OCI-M1 (cell line): ENCODE measurements around the gene ESPN.
A peak's percentile ranks its signal among the peaks of the same experiment; 100 is the strongest.
"Not testable (repeated sequence)": the region's sequence is repeated elsewhere in the genome, so short reads cannot be mapped to it uniquely, and the experiment has no call there.

Experiments used
- DNase-seq: peaks from one replicate; lab custom pipeline; 2025; lab: John Stamatoyannopoulos, UW

The ESPN gene

DNA sequence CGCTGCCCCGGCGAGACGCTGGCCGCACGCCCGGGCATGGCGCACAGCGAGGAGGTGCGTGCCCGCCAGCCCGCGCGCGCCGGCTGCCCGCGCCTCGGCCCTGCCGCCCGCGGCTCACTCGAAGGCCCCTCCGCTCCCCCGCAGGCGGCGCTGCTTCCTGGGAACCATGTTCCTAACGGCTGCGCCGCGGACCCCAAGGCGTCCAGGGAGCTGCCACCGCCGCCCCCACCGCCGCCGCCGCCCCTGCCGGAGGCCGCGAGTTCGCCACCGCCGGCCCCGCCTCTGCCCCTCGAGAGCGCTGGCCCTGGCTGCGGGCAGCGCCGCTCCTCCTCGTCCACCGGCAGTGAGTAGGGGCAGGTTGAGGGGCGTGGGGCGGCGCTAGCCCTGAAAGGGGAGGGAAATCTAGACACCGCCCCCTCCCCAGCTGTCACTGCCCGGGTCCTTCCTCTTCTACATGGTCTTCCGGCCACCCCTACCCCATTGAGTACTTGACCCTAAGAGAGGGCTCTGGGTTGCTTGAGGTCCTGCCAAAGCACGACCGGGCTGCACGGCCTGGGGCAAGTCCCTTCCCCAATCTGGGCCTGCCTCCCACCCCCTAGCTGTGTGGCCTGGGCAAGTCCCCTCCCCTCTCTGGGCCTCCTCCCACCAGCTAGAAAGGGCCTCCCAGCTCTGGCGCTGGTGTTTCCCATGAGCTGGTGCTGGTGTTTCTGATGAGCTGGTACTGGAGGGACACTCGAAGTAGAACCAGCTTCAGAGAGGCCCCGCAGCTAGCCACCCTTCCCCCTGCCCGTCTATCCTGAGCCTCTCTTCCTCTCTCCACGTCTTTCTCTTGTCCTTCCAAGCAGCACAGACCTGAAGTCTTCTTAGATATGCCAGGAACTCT, 24.4 kb downstream of the ESPN start:
- DNase-seq, result no peak

DNA sequence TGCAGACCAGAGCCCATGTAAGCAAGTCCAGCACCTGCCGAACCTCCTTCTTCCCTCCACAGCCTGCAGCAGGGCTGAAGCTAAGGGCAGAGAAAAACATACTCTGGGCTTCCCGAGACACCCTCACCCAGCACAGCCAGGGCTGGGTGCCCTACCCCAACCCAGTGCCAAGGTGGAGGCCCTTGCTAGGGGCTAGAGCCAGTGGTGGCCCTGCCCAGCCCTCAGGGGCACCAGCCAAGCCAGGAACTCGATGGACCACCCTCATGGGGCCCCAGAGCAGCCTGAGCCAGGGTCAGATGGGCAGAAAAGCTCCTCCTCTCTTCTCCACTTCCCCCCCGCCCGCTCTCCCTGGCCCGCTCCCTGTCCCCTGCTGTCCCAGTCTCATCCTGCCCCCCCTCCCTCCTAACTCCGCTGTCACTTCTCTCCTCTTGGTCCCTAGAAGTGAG, 25.5 kb downstream of the ESPN start:
- no peak for DNase-seq

DNA sequence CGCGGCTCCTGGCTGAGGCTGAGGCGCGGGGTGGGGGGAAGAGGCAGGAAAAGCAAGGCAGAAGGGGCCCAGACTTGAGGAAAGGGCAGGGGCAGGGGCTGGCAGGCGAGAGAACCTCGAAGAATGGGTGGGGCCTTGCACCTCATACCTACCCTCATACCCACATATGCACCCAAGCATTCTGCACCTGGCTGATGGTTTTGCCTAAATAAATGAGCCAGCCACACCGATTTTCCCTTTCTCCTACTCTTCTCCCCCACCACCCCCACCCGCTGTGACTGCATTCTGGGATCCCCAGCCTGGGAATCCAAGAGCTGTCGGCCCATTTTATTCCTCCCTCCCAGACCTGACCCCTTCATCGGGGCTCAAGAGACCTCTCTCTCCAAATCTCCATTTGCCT, 25.9 kb downstream of the ESPN start:
- DNase-seq, result not testable (repeated sequence)

DNA sequence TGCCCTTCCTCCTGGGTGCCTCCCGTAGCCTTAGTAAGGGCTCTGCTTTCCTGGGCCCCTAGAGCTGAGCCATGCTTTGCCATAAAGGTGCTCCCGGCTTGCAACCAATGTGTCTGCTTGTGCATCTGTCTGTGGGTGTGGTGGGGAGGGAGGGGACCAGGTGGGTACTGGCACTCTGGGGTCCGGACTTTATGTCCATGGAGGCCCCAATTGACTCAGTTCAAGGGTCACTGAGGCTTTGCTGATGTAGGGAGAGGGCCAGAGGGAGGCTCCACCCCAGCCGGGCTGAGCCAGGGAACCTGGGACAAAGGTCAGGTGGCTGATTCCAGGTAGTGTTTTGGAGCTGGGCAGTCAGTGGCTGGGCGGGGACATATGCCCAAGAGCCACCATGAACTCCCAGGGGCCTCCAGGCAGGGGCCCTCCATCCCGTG, 26.4 kb downstream of the ESPN start:
- no peak for DNase-seq

DNA sequence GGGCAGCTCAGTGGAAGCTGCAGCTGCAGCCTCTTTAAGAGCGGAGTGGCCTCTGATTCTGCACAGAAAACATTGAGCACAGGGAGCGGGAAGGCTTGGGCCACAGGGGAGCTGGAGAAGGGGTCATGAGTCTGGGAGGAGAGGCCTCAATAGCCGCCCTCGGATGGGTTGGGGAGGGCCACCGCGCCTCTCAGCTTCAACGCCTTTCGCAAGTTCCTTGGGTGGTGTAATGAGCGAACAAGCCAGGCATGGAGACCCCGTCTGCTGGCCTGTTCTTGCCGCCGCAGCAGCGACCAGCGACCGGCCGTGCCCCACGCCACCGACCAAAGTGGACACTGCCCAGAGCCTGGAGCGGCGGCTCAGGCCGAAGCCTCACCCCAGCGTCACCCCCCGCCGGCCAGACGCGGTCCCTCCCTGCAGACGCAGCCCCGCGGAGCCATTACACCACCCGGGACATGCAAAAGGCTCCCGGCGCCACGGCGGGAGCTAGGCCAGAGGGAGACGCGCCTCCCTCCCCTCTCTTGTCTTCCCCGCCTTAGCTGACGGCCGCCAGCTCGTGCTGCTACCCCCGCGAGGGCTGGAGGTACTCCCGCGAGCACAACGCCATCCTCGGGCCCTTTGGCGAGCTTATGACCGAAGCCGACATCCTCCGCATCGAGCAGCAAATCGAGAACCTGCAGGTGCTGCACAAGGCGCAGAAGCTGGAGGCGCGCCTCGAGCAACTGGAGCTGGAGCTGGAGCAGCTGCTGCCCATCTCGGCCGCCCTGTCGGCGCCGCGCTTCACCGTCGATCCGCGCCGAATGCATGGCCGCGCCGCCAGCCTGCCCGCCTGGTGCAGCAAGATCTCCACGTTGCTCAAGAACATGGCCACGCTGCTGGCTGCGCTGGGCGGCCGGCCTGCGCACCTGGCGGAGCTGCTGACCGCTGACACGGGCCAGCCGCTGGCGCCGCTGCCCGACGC, 29.6 kb downstream of the ESPN start:
- DNase-seq, result not testable (repeated sequence)

DNA sequence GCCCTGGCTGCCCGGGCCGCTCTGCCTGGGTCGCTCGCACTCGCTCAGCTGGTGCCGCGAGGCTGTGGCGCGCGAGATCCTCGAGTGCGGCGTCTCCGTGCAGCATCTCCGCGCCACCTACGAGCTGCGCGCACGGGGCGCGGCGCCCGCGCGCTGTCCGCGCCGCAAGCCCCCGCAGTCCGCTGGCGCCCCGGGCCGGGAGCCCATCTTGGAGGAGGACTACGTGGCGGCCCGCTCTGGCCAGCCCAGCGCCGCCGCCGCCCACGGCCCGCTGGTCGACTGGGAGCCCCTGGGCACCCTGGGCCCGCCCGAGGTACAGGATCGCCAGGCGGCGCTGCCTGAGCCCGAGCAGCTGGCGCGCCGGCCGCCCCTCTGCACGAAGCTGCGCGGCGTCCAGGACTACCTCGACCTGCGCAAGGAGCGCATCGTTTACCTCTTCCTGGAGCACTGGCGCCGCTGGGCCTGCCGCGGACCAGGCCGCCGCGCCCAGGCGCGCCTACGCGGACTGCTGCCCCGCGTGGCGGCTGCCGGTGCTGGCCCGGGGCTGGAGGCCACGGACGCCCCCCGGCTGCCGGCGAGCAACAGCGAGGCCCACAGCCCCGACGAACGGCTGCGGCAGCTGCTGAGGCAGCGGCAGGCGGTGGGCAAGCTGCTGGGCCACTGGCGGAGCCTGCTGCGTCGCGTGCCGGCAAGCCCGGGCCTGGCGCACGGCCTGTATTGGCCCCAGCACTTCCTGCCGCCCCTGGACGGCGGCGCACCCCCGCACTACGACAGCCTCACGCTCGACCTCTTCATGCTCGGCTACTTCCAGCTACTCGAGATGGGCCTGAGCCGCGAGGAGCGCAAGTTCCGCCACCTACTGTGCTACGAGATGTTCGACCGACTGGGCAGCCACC, 30.5 kb downstream of the ESPN start:
- no peak for DNase-seq

DNA sequence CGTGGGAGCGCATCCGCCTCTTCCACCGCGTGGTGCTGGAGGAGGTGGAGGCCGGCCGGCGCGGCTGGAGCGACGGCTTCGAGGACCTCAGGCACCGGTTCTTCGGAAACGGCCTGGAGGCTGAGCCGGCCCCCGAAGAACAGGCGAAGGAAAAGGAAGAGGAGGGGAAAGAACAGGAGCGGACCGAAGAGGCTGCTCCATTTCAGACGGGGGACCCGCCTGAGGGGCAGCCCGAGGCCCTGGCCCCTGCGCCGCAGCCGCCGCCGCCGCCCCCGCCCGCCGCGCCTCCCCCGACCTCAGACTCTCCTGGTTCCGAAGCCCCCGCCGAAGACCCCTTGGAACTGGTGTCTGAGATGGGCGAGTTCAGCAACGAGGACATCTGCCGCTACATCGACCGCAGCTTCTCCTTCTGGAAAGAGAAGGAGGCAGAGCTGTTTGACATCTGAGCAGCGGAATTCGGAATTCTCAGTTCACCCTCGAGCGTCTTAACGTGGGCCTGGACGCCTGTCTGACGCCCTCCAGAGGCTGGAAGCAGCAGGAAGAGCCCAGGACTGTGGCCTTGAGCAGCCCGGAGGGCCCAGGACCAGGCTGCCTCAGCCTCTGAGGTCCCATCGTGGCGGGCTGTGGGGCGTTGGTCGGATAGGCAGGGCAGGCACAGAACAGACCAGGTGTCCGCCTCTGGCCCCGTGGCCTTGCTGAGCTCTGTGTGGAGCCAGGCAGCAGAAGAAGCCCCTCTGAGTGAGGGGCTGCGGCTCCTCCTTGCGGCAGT, 31.4 kb downstream of the ESPN start:
- not testable (repeated sequence) for DNase-seq

DNA sequence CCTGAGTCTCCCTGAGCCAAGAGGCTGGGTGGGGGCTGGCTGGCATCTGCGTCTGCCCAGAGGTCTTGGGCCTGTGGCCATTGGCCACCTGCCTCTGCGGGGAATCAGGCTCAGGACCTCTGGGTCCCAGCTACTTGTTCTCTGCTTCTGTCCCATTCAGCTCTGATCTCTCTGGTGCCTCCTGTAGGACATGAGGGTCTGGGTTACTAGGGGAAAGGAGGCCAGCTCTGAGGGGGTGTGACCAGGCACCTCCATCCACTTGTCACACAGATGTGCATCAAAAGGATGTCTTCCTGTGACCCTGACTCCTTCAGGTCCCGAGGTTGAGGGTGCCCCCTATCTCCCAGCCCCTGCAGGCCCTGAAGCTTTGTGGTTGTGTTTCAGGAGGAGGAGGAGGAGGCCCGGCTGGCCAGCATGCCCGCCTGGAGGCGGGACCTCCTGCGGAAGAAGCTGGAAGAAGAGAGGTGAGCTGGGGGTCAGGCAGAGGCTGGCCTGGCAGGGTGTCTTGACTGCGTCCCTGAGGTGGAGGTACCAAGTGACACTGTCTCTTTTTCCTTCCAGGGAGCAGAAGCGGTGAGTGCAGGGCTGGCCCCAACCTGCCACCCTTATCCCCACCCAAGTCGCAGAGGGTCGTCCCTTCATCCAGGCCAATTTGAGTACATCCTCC, 32.4 kb downstream of the ESPN start:
- no peak for DNase-seq

DNA sequence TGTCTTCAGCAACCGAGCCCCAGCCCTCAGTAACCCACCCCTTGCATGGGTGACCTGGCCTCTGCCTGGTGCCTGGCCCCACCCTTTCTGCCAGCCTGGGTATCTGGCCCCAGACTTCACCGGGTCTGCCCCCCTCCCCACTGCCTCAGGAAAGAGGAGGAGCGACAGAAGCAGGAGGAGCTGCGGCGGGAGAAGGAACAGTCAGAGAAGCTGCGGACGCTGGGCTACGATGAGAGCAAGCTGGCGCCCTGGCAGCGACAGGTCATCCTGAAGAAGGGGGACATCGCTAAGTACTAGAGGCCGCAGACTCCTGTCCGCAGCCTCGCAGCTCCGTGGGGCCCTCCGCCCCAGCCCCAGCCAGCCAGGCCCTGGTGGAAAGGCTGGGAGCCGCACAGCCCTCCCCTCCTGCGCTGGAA, 35.3 kb downstream of the ESPN start:
- DNase-seq, result peak; percentile 32

DNA sequence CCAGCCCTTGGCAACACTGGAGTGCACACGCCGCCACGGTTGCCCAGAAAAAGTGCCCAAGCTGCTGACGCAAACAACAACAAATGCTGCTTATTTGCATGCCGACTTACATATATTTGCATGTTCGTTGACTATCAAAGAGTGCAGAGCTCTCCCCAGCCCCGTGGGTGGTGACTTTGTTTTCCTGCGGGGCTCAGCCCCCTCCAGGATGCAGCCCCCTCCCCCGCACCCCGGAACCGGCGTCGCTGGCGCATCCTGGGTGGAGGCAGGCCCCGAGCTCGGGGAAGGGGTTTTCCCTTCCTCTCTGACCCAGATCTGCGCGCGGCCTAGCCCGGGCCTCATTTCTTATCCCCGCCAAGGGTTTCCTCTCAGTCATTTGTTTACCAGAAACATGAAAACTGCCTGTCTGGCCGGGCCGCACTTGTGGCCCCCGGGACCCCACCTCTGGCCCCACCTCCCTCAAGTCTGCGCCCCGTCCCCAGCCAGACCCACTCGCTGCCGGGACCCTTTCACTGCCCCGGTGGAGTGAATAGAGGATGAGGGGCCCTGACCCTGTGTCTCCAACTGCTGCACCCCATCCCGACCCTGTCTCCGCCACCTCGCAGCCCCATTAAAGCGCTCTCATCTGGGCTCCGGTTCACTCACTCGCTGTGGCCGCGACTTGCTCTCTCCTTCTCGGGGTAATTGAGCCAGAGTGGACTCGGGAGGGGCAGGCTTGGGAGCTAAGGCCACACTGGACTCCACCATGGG, 35.9 kb downstream of the ESPN start:
- no peak for DNase-seq

DNA sequence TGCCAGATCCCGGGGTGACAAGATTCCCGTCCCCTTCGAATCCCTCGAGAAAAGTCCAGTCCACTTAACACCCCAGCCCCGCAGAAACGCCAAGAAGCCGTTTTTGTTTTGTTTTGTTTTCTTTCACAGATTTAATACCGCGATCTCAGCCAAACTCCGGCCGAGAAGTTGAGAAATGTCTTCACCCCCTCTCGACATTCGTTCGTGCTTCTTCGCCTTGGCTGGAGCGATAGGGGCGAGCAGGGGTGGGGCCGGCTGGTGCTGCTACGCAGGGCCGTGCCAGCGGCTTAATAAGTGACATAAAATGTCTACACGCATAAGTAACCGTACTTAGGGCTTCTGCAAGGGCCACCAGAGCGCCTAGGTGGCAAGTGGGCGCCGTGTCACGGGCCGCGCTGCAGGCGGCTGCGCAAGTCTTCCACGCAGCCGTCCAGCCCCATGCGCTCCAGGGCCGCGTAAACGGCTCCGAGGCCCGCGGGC, 36.5 kb downstream of the ESPN start:
- no peak for DNase-seq

DNA sequence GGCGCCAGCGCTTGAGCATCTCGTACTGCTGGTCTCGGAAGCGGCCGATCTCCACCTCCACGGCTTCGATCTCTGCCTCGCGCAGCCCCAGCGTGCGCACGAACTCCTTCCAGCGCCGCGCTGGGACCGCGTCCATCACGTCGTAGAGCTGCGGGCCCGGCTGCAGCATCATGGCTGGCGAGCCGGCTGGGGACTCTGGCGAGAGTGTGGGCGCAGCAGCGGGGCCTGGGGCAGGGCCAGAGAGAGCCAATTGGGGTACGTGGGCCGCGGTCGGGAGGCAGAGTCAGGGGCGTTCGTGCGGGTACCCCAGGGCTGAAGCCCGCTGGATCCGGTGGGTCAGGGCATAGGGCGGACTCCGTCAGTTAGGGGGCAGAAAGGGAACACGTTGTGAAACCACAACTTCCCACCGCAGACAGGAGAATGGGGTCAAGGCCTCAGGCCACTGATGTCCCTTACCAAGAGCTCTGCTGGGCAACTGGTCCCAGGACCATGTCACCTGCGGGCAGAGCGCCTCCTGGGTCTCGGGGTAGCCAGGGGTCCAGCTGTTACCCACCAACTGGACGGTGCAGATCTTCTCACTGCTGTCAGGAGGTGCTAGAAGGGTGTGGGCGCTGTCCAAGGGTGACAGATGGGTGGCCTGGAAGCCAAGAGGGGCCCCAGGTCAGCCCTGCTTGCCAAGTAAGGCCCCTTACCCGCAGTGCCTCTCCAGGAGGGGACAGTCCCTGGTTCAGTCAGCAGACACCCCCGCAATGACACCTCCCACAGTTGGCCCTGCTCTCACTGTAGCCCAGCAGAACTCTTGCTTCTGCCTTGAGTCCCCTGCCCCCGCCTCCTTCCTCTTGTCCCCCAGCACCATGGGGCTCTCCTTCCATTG, 37.2 kb downstream of the ESPN start:
- no peak for DNase-seq

DNA sequence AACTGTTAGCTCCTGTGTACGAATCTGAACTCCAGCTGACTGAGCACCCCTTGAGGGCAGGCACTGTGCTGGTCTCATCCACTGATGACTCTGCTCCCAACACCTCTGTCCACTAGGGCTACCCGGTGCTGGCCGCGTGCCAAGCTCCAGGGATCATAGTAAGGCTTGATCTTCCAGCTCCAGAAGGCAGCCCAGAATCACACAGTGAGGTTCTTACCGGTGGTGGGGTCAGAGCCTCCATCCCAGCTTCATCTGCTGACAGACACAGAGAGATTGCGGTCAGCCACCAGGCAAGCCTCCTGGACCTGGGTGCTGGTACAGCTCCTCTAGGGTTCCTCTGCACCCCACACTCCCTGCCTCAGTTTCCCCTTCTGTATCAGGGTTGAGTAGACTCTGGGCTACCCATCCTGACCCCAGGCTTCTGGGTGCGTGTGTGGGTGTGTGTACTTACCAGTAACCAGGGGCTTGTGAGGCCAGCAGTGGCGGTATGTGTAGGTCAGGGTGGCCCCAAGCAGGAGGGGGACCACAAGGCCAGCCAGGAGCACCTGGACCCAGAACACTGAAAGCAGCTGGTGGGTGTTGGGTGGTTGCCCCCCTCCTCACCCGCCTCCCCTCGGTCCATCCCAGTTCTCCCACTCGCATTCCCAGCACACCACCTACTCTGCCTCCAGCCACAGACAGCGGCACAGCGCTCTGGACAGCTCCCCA, 38.0 kb downstream of the ESPN start:
- no peak for DNase-seq

DNA sequence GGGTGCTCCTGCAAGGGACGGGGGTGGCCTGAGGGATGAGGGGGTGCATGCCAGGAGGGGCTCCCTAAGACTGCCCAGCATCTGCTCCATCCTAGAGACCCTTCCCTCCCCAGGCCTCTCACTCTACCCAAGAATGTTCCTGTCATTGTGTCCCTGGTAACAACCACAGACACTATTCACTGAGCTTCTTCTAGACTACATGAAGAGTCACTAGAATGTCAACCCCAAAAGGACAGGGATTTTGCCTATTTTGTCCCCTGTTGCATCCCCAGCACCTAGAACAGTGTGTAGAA, 38.5 kb downstream of the ESPN start:
- DNase-seq, result no peak

DNA sequence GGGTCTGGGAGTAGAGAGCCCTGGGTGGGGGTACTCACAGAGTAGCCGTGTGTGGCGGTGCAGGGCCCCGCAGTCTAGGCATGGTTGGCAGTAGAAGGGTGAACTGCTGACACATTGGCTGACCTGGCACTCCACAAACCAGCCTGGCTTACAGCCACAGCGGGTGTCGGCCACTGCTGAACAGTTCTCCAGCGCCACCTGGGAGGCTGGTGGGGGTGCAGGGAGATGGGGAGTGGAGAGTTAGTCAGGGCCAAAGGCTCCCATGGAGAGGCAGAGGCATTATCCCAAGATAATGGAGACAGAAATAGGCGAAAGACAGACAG, 39.9 kb downstream of the ESPN start:
- DNase-seq, result no peak

DNA sequence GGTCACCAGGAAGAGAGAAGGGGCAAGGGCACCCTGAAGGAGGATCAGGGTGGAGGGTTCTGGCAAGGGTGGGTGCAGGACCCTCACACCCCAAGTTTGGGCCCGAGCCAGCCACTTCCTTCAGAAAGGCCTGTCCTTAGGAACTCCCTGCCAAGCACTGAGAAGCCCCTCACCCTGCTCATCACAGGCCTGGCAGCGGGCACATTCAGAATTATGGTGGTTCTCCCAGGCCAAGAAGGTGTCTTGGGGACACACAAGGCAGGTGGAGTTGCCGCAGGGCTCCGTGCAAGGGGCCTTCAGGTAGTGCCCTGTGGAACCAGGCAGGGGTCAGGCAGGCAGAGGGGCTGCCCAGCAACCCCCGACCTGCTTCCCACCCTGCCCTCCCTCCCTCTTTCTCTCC, 40.3 kb downstream of the ESPN start:
- no peak for DNase-seq

DNA sequence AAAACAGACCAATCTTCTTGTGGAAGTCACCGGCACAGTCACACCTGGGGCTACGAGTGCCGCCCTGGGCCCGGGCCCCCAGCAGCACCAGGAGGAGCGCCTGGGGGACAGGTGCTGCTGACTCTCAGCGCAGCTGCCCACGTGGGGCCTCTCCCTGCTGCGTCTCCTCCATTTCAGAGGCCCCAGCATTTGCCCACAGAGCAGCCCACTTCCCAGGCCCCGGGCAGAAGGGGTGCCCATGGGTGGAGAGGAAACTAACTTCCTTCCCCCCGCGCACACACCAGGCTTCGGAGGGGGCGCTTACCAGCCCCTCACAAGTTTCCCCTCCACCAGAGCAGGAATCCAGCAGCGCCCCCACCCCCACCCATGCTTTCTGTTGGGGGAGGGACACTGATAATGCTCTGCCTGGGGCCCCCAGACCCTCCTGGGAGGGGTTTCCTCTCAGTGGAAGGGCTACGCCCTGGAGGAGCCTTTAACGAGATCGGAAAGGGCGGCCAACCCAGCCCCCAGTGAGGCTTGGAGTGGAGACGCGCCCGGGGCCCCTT, 41.0 kb downstream of the ESPN start:
- DNase-seq, result no peak

DNA sequence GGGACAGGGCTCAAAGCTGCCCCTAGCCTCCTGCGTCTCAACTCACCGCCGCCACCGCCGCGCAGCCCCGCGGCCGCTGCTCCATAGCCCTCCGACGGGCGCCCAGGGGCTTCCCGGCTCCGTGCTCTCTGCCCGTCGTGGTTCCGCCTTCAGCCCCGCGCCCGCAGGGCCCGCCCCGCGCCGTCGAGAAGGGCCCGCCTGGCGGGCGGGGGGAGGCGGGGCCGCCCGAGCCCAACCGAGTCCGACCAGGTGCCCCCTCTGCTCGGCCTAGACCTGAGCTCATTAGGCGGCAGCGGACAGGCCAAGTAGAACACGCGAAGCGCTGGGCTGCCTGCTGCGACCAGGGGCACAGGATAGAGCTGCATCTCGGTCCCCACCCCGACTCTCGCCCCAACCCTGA, 41.4 kb downstream of the ESPN start, which contains the start of gene TNFRSF25:
Gene TNFRSF25, minus strand, starts transcription at position 151 of the 400 bp plus-strand sequence. Its CDS starts 66 bp downstream, at position 85.
- DNase-seq, result no peak
